Right renal cortex interstitium (tissue), 3 donors: ENCODE results near the gene GHITM. TPM values are rescaled to one million over a fixed set of nuclear protein-coding genes. Genes with fewer than 3 reads are reported as not detected.

Experiments used
- DNase-seq, 3 donors: peaks; one replicate each; pipeline ENCODE4 v3.0.0-alpha.2; 2013; ENCODE audit warnings: low read depth in 3 of 3, low spot score in 2 of 3
- polyA plus RNA-seq, 3 donors: library from polyadenylated mRNA; unstranded; fragments of 120-200 nt; gene quantifications; one replicate each; pipeline ENCODE4 v1.2.1, GENCODE V29; 2013; ENCODE audit not compliant: insufficient read length in 3 of 3

The GHITM gene
- polyA plus RNA-seq, 3 donors, result 186 to 196 (median 195) TPM

DNA sequence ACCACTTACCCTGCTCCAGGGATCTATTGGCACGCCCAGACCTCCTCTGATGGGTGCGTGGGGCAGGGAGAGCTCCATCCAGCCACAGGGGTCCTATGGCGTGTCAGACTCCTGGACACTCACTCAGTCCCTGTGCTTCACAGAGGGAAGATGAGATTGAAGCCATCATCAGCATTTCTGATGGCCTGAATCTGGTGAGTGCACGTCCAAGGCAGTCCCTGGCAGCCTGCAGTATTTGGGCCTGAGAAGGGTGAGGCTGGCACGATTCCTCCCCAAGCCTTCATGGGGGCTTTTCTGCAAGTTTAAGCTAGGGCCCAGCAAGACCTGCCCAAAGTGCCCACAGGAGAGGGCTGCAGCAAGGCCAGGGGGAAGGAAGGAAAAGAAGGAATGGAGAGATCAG is 58.3 kb downstream of the GHITM start:
- no peak for DNase-seq

DNA sequence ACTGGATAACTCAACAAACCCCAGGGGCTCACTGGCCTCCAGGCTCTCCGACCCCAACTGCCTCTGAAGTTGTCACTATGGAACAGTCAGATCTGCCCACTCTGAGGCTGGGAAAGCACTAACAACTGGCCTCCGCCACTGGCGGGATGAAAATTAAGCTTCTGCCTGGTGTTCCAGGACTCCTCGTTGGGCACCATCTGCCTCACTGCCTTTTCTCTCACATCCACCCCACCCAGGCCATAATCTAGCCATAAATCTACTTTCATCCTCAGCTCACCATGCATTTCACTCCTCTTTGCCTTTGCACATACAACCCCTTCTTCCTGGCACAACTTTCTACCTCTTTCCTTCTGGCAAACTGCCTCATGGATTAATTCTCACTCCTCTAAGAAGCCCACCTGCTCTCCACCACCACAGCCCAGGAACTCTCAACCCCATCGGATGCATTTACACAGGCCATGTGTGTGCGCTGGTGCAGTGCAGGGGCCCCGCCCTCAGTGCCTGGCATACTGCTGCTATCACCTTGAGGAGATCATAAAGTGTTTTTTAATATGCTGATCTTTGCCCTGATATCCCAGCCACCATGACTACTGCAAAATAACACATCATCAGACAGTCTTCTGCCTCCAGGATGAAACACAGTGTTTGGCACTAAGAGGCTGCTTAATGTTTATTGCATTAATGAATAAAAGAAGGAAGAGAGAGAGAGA is 59.1 kb downstream of the GHITM start:
- DNase-seq, result no peak

DNA sequence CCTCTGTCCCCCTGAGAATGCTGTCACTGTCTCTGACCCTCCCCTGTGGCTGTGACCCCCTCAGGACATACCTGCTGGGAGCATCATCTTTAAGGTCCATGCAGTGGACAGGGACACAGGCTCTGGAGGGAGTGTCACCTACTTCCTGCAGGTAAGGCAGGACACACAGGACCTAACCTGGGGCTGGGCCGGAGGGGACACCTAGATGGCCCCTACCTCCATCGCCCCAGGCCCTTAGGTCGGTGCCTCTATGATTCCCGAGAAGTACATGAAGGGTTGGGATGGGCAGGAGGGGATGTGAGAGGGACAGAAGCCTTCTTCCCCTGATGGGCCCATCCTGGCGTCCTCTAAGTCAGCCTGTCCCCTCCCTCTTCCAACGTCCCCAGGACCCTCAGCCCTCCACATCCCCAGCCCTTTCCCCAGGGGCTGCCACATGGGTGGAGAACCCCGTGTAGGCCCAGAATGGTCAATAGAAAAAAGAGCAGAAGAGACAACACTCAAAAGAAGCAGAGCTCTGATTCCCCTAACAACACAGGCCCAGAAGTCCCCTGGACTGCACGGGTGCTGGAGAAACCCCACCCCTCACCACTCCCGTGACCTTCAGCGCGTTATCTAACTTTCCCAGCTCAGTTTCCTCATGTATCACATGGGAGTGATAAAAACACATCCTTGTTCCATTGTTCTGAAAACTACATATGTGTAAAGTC is 61.4 kb downstream of the GHITM start:
- no peak for DNase-seq

DNA sequence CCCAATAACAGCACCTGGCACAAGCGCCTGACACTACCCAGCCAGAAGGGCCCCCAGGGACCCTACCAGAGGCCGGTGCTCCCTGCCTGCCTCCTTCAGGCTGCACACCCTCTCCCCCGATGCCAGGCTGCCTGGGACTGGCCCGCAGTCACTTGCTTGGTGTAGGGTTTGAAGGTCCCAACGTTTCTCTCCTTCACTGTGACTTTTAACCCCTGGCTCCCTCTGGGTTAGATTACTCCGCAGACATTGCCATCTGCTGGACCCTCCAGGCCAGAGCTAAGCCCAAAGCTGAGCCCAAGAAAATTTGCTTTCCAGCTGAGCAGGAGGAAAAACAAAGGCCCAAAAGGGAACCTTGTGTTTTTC is 61.9 kb downstream of the GHITM start:
- DNase-seq, result no peak

DNA sequence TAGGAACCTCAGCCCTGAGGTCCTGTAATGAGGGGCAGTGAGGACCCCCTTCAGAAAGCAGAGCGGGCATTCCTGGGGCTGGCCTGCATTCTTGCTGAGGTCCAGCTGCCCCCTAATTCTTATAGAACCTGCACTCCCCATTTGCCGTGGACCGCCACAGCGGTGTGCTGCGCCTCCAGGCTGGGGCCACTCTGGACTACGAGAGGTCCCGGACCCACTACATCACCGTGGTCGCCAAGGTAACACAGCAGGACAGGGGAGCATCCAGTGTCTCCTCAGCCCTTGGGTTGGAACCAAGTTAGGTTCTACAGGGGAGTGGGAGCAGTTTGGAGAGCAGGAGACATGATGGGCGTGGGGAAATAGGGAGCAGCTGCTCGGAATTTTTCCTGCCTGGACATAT is 62.4 kb downstream of the GHITM start:
- no peak for DNase-seq

DNA sequence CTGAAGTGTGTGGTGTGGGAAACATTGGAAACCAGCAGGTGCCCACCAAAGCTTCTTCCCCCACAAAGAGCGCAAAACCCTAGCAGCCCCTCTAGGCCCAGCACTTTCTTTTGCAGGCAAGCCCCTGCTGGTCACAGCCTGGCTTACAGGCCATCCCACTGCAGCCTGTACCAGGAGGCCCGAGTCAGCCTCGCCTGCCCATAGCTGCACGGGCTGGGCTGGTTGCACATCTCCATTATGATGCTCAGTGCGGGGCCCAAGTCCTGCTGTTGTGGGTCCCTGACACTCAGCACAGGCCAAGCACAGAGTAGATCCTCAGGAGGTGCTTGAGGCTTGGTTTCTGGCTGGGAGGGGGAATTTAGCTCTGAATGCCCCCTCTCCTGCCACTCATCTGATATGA is 63.0 kb downstream of the GHITM start:
- DNase-seq, result no peak

Other genes with a start within 250 kb of the GHITM start
- gene GPR15LG, start 34.3 kb downstream of the GHITM start, polyA plus RNA-seq, result under 1 TPM in 2 of 3 donors, not detected in 1; 0.36 to 0.76 TPM
- under 1 TPM; 0.53 to 0.72 (median 0.54) TPM for gene CDHR1, start 55.0 kb downstream of the GHITM start, polyA plus RNA-seq
- gene LRIT2, start 86.0 kb downstream of the GHITM start, polyA plus RNA-seq, result not detected
- not detected for gene LRIT1, start 102.0 kb downstream of the GHITM start, polyA plus RNA-seq
- not detected for gene RGR, start 105.5 kb downstream of the GHITM start, polyA plus RNA-seq
- 10 to 100 TPM; 30.9 to 34.3 (median 31.6) TPM for gene CCSER2, start 189.1 kb downstream of the GHITM start, polyA plus RNA-seq